ENCODE results near the gene NPW.

NPW gene

DNA sequence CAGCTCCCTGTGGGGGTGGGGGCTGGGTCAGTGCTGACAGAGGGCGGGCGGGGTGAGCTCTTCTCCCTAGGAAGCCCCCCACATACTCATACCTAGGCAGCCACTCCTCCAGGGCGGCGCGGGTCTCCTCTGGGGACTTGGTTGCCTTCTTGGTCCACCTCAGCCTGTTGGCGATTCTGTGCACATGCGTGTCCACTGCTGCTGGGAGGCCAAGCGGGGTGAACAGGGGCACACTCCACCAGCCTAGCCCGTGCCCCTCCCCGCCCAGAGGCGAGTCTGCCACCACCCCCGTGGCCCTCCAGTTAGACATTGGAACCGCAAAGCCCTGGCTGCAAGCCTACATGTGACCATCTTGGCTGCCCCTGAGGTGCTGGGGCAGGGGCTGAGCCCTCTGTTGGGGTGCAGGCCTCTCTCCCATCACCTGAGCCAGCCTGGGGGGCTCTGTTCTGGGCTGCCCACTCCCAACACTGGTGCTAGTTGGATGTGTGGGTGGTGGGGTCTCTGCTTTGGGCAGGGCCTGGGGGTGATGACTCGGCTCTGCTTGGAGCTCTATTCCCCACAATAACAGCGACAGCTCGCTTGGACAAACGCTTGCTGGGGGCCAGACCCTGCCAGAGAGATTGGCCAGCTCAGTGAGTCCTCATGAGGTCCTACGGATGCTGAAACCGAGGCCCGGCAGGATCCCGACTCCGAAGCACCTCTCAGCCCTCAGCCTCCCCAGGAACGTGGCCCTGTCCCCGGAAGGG, 20.6 kb downstream of the NPW start:
- no peaks in the 10 kb centered on the region for H3K79me2 ChIP-seq (ENCODE audit: control insufficient read depth, low read length)
- H3K36me3 ChIP-seq (ENCODE audit: control insufficient read depth, low read length) = peaks cover 10% of the 10 kb centered on the region
- no peaks in the 10 kb centered on the region for H3K9me2 ChIP-seq (replicated peaks; ENCODE audit: control insufficient read depth, low read length)
- H3K27ac ChIP-seq (ENCODE audit: low read depth, low read length) = no peak overlapping the region
- no peaks in the 10 kb centered on the region for H3K9me3 ChIP-seq (ENCODE audit: control insufficient read depth, insufficient read depth, low read length)
- peaks cover 10% of the 10 kb centered on the region; the same call in 1 of the 2 replicates for H3K4me1 ChIP-seq (ENCODE audit: control insufficient read depth, low read length)
- TF ChIP-seq EZH2phosphoT487 (IDR thresholded peaks at IDR 0.05; ENCODE audit: borderline replicate concordance, low read length) = no peak
- TF ChIP-seq, protein P1, sequence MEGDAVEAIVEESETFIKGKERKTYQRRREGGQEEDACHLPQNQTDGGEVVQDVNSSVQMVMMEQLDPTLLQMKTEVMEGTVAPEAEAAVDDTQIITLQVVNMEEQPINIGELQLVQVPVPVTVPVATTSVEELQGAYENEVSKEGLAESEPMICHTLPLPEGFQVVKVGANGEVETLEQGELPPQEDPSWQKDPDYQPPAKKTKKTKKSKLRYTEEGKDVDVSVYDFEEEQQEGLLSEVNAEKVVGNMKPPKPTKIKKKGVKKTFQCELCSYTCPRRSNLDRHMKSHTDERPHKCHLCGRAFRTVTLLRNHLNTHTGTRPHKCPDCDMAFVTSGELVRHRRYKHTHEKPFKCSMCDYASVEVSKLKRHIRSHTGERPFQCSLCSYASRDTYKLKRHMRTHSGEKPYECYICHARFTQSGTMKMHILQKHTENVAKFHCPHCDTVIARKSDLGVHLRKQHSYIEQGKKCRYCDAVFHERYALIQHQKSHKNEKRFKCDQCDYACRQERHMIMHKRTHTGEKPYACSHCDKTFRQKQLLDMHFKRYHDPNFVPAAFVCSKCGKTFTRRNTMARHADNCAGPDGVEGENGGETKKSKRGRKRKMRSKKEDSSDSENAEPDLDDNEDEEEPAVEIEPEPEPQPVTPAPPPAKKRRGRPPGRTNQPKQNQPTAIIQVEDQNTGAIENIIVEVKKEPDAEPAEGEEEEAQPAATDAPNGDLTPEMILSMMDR (IDR thresholded peaks at IDR 0.05; ENCODE audit: low read depth, low read length, poor library complexity, severe bottlenecking) = no peak
- H3K27me3 ChIP-seq (ENCODE audit: control insufficient read depth, low read length) = no peaks in the 10 kb centered on the region
- H4K20me1 ChIP-seq (ENCODE audit: control insufficient read depth, insufficient read depth, low read depth, low read length) = no peaks in the 10 kb centered on the region
- no peak overlapping the region for H3K4me2 ChIP-seq (ENCODE audit: low read length)
- no peaks in the 10 kb centered on the region for H3F3A ChIP-seq (ENCODE audit: control insufficient read depth, insufficient read depth)
- no peak overlapping the region for H3K4me3 ChIP-seq (ENCODE audit: low read length)

DNA sequence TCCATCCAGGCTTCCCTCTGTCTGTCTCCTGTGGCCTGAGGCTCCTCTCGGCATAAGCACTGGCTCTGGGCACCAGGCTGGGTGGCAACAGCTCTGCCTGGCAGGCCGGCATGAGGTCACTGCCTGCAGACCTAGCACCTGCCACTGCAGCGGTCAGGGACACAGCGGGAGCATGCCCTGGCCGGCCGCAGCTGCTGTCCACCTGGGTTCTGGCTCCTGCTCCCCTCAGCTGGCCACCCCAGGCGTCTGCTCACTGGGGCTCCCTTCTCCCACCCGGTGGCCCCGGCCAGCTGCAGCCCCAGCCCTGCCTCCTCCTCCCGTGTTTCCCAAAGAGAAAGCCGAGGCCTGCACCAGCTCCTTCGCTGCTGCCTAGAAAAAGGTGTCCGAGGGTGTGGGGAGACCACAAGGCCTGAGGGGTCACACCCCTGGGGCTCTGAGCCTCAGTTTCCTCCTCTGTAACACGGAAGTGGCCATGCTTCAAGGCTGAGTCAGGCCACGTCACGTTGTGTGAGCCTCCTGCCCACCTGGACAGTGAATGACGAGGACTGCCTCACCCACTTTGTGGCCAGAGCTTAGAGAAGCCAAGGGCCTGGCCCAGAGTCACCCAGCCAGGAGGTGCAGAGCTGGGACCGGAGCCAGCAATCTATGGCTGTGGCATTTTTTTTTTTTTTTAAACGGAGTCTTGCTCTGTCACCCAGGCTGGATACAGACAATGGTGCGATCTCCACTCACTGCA, 21.4 kb downstream of the NPW start:
- Histone ChIP-seq H3K27me3 (ENCODE audit: control insufficient read depth, low read length) (no peaks in the 10 kb centered on the region), H3K36me3 (ENCODE audit: control insufficient read depth, low read length) (peaks cover 10% of the 10 kb centered on the region), H3F3A (ENCODE audit: control insufficient read depth, insufficient read depth) (no peaks in the 10 kb centered on the region), H3K9me3 (ENCODE audit: control insufficient read depth, insufficient read depth, low read length) (no peaks in the 10 kb centered on the region), H3K4me3 (ENCODE audit: low read length) (no peak overlapping the region), H3K4me2 (ENCODE audit: low read length) (no peak overlapping the region), H3K27ac (ENCODE audit: low read depth, low read length) (no peak overlapping the region), H3K79me2 (ENCODE audit: control insufficient read depth, low read length) (peaks cover under 1% of the 10 kb centered on the region), H4K20me1 (ENCODE audit: control insufficient read depth, insufficient read depth, low read depth, low read length) (no peaks in the 10 kb centered on the region), H3K9me2 (replicated peaks; ENCODE audit: control insufficient read depth, low read length) (no peaks in the 10 kb centered on the region), H3K4me1 (ENCODE audit: control insufficient read depth, low read length) (peaks cover 10% of the 10 kb centered on the region; the same call in 1 of the 2 replicates)
- TF ChIP-seq EZH2phosphoT487 (IDR thresholded peaks at IDR 0.05; ENCODE audit: borderline replicate concordance, low read length) = no peak
- TF ChIP-seq, protein P1 (IDR thresholded peaks at IDR 0.05; ENCODE audit: low read depth, low read length, poor library complexity, severe bottlenecking) = no peak

DNA sequence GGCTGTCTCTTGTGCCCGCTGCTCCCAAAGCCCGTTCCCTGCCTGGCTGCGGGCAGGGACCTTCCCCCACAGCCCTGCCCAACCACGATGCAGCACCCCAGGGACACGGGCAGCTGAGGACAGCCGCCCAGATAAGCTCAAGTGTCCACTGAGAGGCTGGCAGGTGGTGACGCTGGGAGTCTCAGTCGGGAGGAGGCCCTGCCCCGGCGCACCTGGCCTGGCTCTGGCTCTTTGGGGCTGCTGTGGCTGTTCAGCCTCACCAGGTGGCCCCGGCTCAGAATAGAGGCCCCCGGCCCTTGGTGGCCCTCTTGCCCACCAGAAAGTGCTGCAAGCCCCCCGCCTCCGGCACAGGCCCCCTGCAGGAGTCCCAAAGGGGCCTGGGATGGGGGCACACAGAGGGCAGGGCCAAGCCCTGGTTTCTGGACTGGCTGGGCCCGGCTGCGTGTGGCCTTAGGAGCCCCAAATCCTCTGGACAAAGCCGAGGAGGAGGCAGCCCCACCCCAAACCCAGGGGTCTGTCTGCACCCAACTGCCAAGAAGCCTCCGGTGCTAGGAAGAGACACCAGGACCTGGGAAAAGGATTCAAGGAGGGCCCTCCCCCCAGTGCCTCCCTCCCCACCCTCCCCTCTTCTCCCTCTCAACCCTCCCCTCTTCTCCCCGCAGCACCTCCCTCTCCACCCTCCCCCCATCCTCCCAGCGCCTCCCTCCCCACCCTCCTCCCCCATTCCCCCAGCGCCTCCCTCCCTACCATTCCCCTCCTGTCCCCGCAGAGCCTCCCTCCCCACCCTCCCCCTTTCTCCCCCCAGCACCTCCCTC, 22.8 kb downstream of the NPW start:
- no peaks in the 10 kb centered on the region for H3K9me3 ChIP-seq (ENCODE audit: control insufficient read depth, insufficient read depth, low read length)
- no peak overlapping the region for H3K4me3 ChIP-seq (ENCODE audit: low read length)
- no peaks in the 10 kb centered on the region for H3K27me3 ChIP-seq (ENCODE audit: control insufficient read depth, low read length)
- H3K36me3 ChIP-seq (ENCODE audit: control insufficient read depth, low read length) = peaks cover 10% of the 10 kb centered on the region
- no peak overlapping the region for H3K27ac ChIP-seq (ENCODE audit: low read depth, low read length)
- no peaks in the 10 kb centered on the region for H3K9me2 ChIP-seq (replicated peaks; ENCODE audit: control insufficient read depth, low read length)
- no peaks in the 10 kb centered on the region for H3F3A ChIP-seq (ENCODE audit: control insufficient read depth, insufficient read depth)
- peaks cover 20% of the 10 kb centered on the region for H3K4me1 ChIP-seq (ENCODE audit: control insufficient read depth, low read length)
- peaks cover 14% of the 10 kb centered on the region for H3K79me2 ChIP-seq (ENCODE audit: control insufficient read depth, low read length)
- TF ChIP-seq, protein P1 (IDR thresholded peaks at IDR 0.05; ENCODE audit: low read depth, low read length, poor library complexity, severe bottlenecking) = no peak
- TF ChIP-seq EZH2phosphoT487 (IDR thresholded peaks at IDR 0.05; ENCODE audit: borderline replicate concordance, low read length) = no peak
- H3K4me2 ChIP-seq (ENCODE audit: low read length) = no peak overlapping the region
- no peaks in the 10 kb centered on the region for H4K20me1 ChIP-seq (ENCODE audit: control insufficient read depth, insufficient read depth, low read depth, low read length)

All from DOHH2 (cell line).